Stimulated activated CD8-positive, alpha-beta memory T cell treated with anti-CD3 and anti-CD28 coated beads, Interleukin-4, amount 100 ng/mL, for 4 hours (primary cell): ENCODE results near the gene PANK2.

Source experiments
- DNase-seq, 2 donors: peaks; one replicate each; pipeline ENCODE4 v3.0.0-alpha.2; 2020; ENCODE audit warnings: low read depth in 2 of 2, low spot score in 1 of 2

Gene PANK2

GRCh38 chr20:3976511-3976910 is 87.3 kb downstream of the PANK2 start:
- DNase-seq: no peak
